GM19193 (cell line): ENCODE results near the gene ISG20.

Experiments used
- POLR2A ChIP-seq: IDR thresholded peaks from 4 replicates; pipeline ENCODE4 v1.6.1; 2011; ENCODE audit not compliant: insufficient read depth, insufficient read length; ENCODE audit errors: extremely low read depth

ISG20 gene

DNA sequence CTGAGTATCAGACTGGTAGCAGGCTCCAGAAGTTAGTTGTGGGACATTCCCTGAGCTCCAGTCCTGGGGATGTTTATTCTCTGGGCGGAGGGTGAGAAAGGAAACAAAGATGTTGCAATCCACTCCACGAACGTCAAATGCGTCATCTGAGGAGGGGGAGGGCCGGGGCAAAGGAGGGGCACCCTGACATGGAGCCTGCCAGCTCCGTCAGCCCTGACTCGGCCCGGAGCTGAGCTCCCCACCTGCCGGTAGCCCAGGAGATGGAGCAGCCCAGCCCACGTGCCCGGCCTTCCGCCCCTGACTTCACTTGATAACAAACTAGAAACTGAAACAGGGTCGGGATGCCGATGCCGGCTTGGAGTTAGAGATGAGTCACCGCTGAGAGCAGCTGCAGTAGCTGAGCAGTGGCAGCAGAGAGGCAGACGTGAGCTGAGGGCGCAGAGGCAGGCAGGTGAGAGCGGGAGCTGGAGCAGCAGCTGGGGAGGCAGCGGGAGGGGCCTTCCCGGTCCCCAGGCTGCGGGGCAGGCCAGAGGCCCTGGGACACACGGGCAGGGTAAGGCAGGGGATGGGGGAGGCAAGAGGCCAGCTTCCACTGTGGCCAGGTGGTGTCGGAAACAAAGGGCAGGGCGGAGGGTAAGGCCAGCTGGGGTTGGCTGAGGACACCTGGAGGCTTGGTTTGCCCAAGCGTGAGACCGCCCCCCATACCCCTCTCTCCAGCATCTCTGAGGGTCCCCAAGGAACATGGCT is at the start of gene ISG20:
ISG20 (plus strand) TSS at position 391 of the 747 bp plus-strand sequence; CDS start at position 742, 351 bp downstream.
- peak; percentile 96 for TF ChIP-seq POLR2A

DNA sequence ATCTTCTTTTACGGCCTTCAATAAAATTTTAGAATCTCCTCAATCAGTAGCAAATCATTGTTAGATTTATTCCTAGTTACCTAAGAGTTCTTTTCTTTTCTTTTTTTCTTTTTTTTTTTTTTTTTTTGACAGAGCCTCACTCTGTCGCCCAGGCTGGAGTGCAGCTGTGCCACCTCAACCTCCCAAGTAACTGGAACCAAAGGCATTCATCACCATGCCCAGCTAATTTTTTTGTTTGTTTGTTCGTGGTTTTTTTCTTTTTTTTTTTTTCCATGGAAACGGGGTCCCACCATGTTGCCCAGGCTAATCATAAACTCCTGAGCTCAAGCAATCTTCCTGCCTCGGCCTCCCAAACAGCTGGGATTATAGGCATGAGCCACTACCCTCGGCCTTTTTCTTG is 48.1 kb upstream of the ISG20 start:
- no peak for TF ChIP-seq POLR2A

DNA sequence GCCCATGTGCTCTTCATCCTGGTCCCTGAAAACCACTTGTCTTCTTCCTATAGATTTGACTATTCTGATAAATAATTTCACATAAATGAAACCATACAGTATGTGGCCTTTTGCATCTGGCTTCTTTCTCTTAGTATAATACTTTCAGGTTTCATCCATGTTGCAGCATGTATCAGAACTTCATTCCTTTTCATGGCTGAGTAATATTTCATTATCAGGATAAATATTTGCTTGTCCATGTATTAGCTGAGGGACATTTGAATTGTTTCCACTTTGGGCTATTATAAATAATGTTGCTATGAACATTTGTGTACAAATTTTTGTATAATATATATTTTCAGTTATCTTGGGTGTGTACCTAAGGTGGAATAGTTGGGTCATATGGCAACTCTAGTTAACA is 47.4 kb upstream of the ISG20 start:
- TF ChIP-seq POLR2A: no peak

DNA sequence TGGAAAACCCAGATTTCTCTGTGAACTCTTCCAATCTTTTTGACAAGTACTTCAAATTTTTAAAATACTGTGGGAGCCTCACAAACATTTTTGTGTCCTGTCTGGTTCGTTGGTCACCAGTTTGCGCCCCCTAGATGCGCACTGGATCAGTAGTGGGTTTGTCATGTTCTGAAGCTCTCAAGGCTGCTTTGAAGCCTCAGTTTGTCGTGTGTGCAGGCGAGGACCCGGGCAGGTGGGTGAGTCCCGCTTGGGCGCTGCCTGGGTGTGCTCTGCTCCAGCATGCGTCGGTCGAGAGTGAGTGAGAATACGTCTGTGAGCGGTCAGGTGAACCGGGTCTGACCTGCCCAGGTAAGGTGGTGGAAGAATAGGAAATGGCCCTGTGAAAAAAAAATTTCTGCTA is 34.9 kb upstream of the ISG20 start:
- TF ChIP-seq POLR2A: no peak

DNA sequence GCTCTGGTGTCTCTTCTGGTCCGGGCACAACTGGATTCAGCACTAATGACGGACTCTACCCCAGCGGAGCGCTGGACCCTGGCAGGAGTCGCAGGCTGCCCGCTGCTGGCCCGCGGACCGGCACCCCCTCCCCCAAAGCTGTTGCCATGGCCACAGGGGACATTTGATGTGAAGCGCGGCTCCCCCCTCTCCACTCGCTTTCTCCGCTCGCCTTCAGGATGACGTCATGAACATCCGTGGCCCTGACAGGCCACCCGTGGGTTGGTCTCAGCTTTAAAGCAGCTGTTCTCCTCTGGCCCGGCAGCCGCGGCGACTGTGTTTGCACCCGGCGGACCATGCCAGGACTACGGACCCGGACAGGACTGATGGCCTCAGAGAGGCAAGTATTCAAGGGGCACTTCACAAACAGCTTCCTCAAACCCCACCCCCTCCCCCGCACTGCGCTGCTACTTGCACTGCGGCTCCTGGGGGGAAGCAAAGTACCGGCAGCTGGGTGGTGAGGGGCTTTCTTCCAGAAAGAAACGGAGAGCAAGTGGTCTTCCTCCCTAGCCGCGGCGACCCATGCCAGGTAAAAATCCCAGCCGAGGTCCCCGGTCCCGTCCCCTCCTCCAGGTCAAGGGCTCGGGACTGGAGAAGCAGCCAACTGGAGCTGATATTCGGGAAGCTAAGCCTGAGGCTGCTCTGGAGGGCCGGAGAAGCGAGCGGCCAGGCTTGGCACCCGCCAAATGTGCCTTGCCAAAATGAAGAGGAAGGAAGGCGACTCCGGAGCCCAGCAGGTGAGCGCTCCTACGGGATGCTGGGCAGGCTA is 34.2 kb upstream of the ISG20 start:
- TF ChIP-seq POLR2A: no peak

DNA sequence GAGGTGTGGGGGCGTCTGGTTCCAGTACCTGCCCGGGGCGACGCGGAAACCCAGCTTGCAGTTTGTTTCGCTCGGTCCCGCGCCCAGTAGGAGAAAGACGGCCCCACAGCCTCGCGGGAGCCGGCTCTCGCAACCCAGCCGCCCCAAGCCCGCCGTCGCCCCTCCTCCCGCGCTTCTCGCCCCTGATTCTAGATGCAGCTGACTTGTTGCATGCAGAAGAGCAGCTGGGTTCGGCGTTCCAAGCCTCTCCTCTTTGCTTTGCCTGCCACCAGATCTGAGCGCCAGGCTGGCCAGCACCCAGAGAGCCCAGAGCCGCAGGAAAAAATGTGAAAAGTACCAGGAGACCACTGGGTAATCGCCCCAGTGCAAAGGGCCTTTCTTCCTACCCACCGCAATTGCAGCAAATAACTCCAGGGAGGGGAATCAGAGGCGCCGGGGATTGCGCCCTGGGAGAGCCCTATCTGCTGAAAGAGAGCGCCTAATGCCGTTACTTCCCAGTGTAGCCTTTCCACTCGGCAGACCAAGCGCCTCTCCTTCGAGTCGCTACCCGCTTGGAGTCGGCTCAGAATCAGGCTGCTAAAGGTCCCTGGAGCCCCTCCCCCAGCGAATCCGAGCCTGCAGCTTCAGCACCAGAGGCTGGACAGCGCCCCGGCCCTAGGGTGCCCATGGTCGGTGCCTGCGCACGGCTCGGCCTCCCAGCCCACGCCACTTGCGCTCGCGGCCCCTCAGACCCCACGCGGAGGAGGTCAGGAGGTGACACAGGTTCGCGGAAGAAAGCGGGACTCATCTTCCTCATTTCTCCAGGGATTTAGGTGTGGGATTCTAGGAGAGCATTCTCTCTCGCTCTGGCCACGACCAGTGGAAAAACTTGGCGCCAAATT is 33.4 kb upstream of the ISG20 start:
- no peak for TF ChIP-seq POLR2A

DNA sequence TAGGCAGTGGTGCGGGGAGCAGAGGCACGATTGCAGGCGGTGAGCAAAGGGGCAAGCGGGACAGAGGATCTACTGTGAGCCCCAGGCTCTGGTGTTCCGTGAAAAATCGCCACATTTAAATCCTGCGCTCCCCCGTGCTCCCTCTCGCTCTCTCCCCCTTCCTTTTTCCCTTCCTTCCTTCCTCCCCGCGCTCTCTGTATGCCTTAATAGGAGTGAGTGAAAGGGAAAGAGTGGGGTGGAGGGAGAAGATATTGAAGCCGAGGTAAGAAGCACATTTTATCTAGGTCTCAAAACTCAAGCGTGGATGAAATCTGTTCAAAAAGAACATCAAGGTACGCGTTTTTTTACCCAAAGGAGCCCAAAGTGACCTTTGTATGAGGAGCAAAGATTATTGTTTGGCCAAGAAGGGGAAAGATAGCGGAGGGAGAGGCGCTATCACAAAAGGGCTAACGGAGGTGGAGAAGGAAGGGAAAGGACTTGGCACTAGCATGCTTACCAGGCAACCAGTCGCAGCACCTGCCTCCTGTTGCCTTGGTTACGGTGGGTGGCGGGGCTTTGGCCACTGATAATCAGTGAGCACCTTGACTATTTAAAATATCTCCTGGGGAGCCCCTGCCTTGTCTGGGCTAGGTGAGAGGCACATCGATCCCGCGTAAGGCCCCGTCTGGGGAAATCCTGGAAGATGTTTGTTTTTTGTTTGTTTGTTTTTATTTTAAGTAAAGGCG is 32.6 kb upstream of the ISG20 start:
- TF ChIP-seq POLR2A: no peak

DNA sequence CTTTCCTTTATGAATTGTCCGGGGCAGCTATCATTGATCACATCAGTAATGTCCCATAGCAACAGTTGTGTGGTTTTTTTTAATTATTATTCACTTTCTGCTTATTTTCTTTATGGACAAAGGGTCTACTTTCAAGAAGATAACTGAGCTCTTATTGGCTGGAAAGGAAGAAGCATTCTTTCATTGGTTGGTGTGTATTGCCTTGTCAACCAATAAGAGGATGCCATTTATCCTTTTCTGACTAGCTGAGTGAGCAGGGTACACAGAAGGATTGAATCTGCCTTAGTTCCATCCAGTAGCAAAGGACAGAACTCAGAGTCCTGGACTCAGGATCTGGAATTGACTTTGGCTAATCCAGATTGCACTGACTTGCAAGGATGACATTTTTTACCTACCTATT is 30.9 kb upstream of the ISG20 start:
- no peak for TF ChIP-seq POLR2A

DNA sequence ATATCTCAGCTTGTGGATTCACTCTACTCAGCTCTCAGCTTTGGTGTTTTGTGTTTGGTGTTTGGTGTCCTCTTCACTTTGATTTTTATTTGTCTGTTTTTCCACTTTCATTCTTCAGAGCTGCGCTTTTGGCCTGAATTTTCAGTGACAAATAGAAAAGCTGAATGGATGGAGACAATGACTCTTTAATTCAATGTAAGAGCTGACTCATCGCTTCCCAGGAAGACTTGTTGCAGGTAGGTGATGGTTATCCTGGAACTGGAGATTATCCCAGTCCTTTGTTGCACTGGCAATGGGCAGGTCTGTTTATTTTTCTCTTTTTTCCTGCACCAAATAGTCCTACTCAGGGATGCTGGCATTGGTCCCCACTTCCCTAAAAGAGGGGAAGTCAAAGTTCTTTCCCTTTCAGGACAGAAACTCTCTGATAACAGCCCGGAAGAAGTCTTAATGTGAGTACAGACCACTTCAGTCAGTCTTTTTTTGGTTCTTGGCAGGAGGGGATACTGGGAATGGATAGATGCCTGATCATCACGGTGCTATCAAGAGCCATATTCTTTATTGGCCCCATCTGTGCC is 30.1 kb upstream of the ISG20 start:
- no peak for TF ChIP-seq POLR2A

DNA sequence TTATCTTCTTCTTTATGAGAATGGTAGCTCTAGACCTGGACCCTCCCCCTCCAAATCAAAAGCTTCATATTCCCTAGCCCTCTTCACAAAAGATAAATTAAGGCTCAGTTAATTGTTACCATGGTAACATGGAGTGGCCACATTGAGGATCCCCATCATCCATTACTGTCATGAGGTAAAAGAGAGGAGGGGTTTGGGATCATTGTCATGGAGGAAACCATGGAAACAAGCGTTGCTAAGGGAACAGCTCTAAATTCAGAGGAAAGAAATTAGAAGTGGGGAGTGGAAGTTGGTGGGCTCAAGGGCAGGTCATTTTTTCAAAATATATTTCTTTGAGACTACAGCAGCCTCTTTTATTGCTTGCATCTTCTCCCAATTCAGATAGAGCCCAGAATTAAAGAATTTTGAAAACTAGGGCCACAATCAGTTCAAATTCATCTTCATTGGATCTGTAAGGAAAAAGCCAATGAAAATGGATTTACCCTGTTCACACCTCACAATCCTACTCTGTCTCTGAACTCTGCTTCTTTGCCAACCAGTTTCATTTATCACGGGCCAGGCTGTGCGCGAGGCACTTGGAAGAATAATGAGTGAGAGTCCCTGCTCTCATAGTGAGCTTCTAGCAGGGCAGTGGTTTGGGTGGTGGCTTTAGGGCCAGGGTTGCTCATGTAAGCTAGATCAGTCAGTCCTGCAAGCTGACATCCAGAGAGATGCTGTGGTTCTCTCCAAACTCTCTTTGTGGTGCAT is 29.3 kb upstream of the ISG20 start:
- TF ChIP-seq POLR2A: no peak

DNA sequence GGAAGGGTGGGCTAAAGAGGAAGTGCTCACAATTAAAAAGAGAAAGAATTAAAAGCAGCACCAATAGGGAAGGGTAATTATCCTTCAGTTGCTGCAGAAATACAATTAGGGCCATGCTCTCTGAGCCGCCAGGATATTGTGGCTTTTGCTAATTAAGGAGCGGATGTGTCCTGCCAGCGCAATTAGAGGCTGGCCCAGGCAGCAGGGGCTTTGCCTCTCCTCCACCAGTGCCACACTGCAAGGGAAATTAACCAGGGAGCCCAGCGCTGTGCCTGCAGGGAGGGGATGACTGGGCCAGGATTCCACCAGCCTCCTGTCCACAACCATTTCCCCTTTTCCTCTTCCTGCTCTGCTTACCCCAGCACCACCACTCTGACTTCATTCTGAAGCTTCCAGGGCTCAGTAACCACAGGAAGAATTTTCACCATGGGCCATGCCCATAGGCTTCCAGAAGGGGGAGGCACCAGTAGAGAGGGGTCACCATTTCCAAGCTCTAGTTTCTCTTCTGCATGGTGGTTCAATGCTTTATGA is 28.1 kb upstream of the ISG20 start:
- no peak for TF ChIP-seq POLR2A

DNA sequence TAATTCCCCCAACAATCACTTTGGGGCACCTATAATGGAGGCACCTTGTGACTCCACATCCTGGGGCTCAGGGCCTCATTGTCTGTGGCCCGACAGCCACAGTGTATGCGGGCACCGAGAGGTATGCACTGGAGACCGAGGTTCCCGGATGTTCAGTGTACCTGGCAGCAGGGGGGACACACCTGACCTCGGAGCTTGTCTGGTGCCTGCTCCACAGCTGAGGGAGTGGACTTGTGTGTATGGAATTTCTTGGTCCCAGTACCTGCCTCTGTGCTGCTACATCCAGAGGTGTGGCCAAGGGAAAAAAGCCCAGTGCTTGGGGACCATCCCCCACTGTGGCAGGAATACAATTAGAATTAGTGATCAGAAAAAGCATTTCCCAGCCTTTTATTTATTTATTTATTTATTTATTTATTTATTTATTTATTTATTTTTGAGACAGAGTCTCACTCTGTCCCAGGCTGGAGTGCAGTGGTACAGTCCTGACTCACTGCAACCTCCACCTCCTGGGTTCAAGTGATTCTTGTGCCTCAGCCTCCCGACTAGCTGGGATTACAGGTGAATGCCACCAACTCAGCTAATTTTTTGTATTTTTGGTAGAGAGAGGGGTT is 26.5 kb upstream of the ISG20 start:
- no peak for TF ChIP-seq POLR2A
